GF-D8 (cell line): ENCODE results near the gene APBA3.
"Not testable (repeated sequence)": the region's sequence is repeated elsewhere in the genome, so short reads cannot be mapped to it uniquely, and the experiment has no call there.

Experiments
- DNase-seq: peaks from one replicate; lab custom pipeline; 2025; lab: John Stamatoyannopoulos, UW

Gene APBA3

GRCh38 chr19:3771000-3771905 is 9.8 kb upstream of the APBA3 start:
- no peak for DNase-seq

GRCh38 chr19:3770136-3770999 is 8.9 kb upstream of the APBA3 start:
- DNase-seq: no peak

GRCh38 chr19:3769494-3769893 is 8.0 kb upstream of the APBA3 start:
- DNase-seq: no peak

- no peak for DNase-seq
Observed at GRCh38 chr19:3768748-3769099, 7.2 kb upstream of the APBA3 start.

- no peak for DNase-seq
Observed at GRCh38 chr19:3768015-3768747, 6.7 kb upstream of the APBA3 start.

- no peak for DNase-seq
Observed at GRCh38 chr19:3767050-3767449, 5.6 kb upstream of the APBA3 start.

GRCh38 chr19:3766520-3766919 is 5.0 kb upstream of the APBA3 start:
- no peak for DNase-seq

GRCh38 chr19:3765757-3766156 is 4.3 kb upstream of the APBA3 start:
- DNase-seq: not testable (repeated sequence)

GRCh38 chr19:3765121-3765520 is 3.6 kb upstream of the APBA3 start:
- no peak for DNase-seq

GRCh38 chr19:3762501-3763459 is 1.3 kb upstream of the APBA3 start, which contains the start of gene MRPL54:
MRPL54 (plus strand) TSS chr19:3762682; CDS start chr19:3762701, 19 bp downstream.
- peak; percentile 98 for DNase-seq

GRCh38 chr19:3762130-3762473 is 610 bp upstream of the APBA3 start:
- DNase-seq: no peak

- DNase-seq: no peak
Observed at GRCh38 chr19:3760871-3761361, 576 bp downstream of the APBA3 start.

GRCh38 chr19:3759482-3760254 is 1.8 kb downstream of the APBA3 start:
- no peak for DNase-seq

GRCh38 chr19:3758297-3758696 is 3.2 kb downstream of the APBA3 start:
- DNase-seq: not testable (repeated sequence)

GRCh38 chr19:3757705-3758104 is 3.8 kb downstream of the APBA3 start:
- not testable (repeated sequence) for DNase-seq

- no peak for DNase-seq
Observed at GRCh38 chr19:3753631-3754410, 7.7 kb downstream of the APBA3 start.

GRCh38 chr19:3752492-3752891 is 9.0 kb downstream of the APBA3 start:
- no peak for DNase-seq

- DNase-seq: no peak
Observed at GRCh38 chr19:3751236-3751635, 10.3 kb downstream of the APBA3 start.

GRCh38 chr19:3750211-3750610 is 11.3 kb downstream of the APBA3 start:
- DNase-seq: no peak
